Esophagus squamous epithelium (tissue), 5 donors: ENCODE measurements around the gene NAP1L4. TPM values are rescaled to one million over a fixed set of nuclear protein-coding genes. Genes with fewer than 3 reads are reported as not detected.

ENCODE experiments used
- DNase-seq: peaks from one replicate; lab custom pipeline; 2025; lab: John Stamatoyannopoulos, UW
- H3K27ac ChIP-seq, 4 donors: fragments of 200-600 bp; sonication (generic); one replicate each; pipeline ENCODE4 v1.5.1; 2016 to 2019; ENCODE audit warnings: mild to moderate bottlenecking in 1 of 4
- H3K27me3 ChIP-seq, 4 donors: fragments of 200-600 bp; sonication (generic); 1 replicate in 3 of 4; 2 replicates in 1 of 4; pipeline versions ENCODE4 v1.5.1 to v1.6.0; 2017 to 2021; ENCODE audit warnings: antibody characterized with exemption in 1 of 4
- H3K36me3 ChIP-seq, 3 donors: fragments of 200-600 bp; sonication (generic); one replicate each; pipeline ENCODE4 v1.5.1; 2016 to 2019
- H3K4me1 ChIP-seq, 3 donors: fragments of 200-600 bp; sonication (generic); one replicate each; pipeline ENCODE4 v1.5.1; 2017 to 2019
- H3K4me3 ChIP-seq, 4 donors: fragments of 200-600 bp; sonication (generic); 1 replicate in 3 of 4; 2 replicates in 1 of 4; pipeline ENCODE4 v1.5.1; 2016 to 2019; ENCODE audit warnings: mild to moderate bottlenecking in 2 of 4, moderate library complexity in 1 of 4
- H3K9me3 ChIP-seq, 3 donors: fragments of 200-600 bp; sonication (generic); one replicate each; pipeline ENCODE4 v1.5.1; 2016 to 2019
- POLR2A ChIP-seq, 4 donors: fragments of 450-650 bp; IDR thresholded peaks; one replicate each; pipeline ENCODE4 v1.6.1; 2017; ENCODE audit warnings: antibody characterized with exemption in 4 of 4, mild to moderate bottlenecking in 4 of 4, moderate library complexity in 3 of 4
- WGBS, 2 donors: methylation state at CpG; one replicate each; pipeline ENCODE4 v1.1.5; 2018; 5-methylcytosine and 5-hydroxymethylcytosine counted together
- intact Hi-C: fragments of 100-400 bp; cut with DNase I; formaldehyde crosslinking; loops from one replicate; pipeline ENCODE4 v1.15.0; 2022
- total RNA-seq, 4 donors: library from RNA; depleted of rRNA; stranded (reverse); fragments of >200 nt; gene quantifications; one replicate each; pipeline ENCODE4 v1.1.0, GENCODE V29; 2016
- TF ChIP-seq, protein P1 (sequence below), 6 experiments: fragments of 450-650 bp in 4 of 6; fragments of 200-600 bp in 2 of 6; sonication (generic) in 2 of 6; IDR thresholded peaks; one replicate each; pipeline ENCODE4 v1.5.1; 2016 to 2019; ENCODE audit warnings: antibody characterized with exemption in 6 of 6, mild to moderate bottlenecking in 4 of 6, moderate library complexity in 4 of 6
- donor health status: DM: yes; HTN: yes; CAD: no.

NAP1L4 gene
- total RNA-seq, 4 donors from 2014 or later: 108 to 140 (median 121) TPM

DNA sequence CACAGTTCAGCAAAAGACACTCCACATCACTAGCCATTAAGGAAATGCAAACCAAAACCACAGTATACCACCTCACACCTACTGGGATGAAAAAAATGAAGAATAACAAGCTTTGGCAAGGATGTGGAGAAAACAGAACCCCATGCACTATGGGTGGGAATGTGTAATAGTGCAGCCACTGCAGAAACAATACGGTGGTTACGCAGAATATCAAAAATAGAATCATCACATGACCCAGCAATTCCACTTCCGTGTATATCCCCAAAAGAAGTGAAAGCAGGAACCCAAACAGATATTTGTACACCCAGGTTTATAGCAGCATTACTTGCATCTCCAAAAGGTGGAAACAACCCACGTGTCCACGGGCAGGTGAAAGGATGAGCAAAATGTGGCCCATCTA lies 44.3 kb upstream of the NAP1L4 start:
- H3K4me3 ChIP-seq: no peak overlapping the region
- H3K36me3 ChIP-seq: peaks cover 11 to 100% (median 29%) of the 10 kb centered on the region in 3 donors
- H3K27me3 ChIP-seq: no peaks in the 10 kb centered on the region
- 62 to 76% methylated on average over 5 of the region's 5 CpGs for WGBS, 2 donors
- TF ChIP-seq POLR2A (IDR thresholded peaks at IDR 0.05): no peak
- TF ChIP-seq, protein P1, sequence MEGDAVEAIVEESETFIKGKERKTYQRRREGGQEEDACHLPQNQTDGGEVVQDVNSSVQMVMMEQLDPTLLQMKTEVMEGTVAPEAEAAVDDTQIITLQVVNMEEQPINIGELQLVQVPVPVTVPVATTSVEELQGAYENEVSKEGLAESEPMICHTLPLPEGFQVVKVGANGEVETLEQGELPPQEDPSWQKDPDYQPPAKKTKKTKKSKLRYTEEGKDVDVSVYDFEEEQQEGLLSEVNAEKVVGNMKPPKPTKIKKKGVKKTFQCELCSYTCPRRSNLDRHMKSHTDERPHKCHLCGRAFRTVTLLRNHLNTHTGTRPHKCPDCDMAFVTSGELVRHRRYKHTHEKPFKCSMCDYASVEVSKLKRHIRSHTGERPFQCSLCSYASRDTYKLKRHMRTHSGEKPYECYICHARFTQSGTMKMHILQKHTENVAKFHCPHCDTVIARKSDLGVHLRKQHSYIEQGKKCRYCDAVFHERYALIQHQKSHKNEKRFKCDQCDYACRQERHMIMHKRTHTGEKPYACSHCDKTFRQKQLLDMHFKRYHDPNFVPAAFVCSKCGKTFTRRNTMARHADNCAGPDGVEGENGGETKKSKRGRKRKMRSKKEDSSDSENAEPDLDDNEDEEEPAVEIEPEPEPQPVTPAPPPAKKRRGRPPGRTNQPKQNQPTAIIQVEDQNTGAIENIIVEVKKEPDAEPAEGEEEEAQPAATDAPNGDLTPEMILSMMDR (IDR thresholded peaks at IDR 0.05): no peak
- H3K4me1 ChIP-seq: peaks cover 8 to 16% (median 10%) of the 10 kb centered on the region in 3 donors
- peak overlapping the region in 1 of 4 donors; percentile 65 for H3K27ac ChIP-seq
- intact Hi-C loops: loop anchor here (5.0 kb wide), 1 partner anchor 56 kb away; no protein-coding TSS in a partner anchor
- no peak for DNase-seq
- H3K9me3 ChIP-seq: no peaks in the 10 kb centered on the region

DNA sequence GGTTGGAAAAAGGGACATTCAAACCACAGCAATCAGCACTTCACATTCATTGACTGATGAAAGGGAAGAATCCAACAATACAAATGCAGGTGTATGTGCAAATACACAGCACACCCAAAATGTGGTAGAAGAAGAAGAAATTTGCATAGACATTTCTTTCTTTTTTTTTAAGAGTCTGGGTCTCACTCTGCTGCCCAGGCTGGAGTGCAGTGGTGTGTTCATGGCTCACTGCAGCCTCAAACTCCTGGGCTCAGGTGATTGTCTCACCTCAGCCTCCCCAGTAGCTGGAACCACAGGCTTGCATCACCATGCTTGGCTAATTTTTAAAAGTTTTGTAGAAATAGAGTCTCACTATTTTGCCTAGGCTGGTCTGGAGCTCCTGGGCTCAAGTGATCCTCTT lies 43.2 kb upstream of the NAP1L4 start:
- Histone ChIP-seq H3K36me3 (peaks cover 11 to 100% (median 23%) of the 10 kb centered on the region in 3 donors), H3K27ac (peak overlapping the region in 1 of 4 donors; percentile 6), H3K9me3 (no peaks in the 10 kb centered on the region), H3K4me3 (no peak overlapping the region), H3K4me1 (peaks cover 8 to 21% (median 11%) of the 10 kb centered on the region in 3 donors), H3K27me3 (no peaks in the 10 kb centered on the region)
- TF ChIP-seq, protein P1 (IDR thresholded peaks at IDR 0.05): no peak
- no peak for TF ChIP-seq POLR2A (IDR thresholded peaks at IDR 0.05)
- intact Hi-C loops: loop anchor here (5.0 kb wide), 1 partner anchor 57 kb away; no protein-coding TSS in a partner anchor
- DNase-seq: no peak

DNA sequence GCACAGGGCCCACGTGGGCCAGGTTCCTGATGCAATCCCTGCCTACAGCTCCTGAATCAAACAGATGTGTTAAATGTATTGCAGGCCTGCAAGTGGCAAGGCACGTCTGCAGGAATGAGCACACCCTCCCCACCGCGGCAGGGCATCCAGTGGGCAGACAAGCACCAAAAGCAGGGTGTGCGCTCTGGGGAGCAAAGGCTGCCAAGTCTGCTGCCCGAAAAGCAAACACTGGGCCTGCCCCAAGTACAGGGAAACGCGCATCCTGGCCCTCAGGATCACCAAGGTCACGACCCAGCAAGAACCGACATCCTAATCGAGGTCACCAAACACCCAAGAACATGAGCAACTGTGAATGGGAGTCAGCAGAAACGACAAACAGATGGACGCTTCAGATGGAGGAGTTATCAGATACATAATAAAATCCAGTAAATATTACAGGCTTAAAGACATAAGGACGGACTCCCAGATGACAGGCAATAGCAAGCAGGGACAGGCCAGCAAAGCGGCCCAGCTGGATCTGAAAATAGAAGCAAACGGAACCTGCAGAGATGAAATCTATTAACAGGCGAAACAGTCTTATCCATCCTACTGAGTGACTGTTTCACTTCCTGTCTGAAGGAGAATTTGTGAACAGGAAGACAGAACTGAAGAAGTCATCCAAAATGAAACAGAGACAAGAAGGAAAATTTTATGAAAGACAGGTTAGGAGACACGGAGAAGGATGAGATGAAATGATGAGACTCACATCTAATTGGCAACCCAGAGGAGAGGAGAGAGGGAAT lies 38.4 kb upstream of the NAP1L4 start:
- no peak overlapping the region for H3K27ac ChIP-seq
- WGBS, 2 donors: 72 to 76% methylated on average over 14 of the region's 18 CpGs
- H3K9me3 ChIP-seq: no peaks in the 10 kb centered on the region
- intact Hi-C loops: no loop called here
- no peak overlapping the region for H3K4me3 ChIP-seq
- no peak for DNase-seq
- TF ChIP-seq POLR2A (IDR thresholded peaks at IDR 0.05): no peak
- TF ChIP-seq, protein P1 (IDR thresholded peaks at IDR 0.05): no peak
- H3K36me3 ChIP-seq: peaks cover 14 to 100% (median 30%) of the 10 kb centered on the region in 3 donors
- H3K4me1 ChIP-seq: peaks cover 0 to 15% (median 4%) of the 10 kb centered on the region in 3 donors
- no peaks in the 10 kb centered on the region for H3K27me3 ChIP-seq

DNA sequence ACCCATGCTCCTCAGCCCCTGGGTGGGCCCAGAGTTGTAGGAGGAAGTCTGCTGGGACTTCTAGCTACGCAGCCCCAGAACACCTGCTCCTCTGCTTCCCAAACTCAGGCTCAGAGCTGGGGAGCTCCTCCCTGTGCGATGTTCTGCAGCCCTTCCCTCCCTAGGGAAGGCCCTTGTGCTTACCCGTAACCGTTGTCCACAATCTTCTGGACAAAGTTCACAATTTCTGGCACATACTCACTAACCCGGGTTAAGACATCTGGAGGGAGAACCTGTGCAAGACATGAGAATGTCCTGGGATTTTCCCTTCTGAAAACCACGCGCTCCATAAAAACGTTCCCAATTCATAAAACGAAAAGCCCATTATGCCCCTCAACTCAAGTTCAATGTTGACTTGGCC lies 36.7 kb upstream of the NAP1L4 start:
- Histone ChIP-seq H3K4me1 (peaks cover 0 to 15% (median 4%) of the 10 kb centered on the region in 3 donors), H3K4me3 (no peak overlapping the region), H3K27me3 (no peaks in the 10 kb centered on the region), H3K9me3 (no peaks in the 10 kb centered on the region), H3K36me3 (peaks cover 13 to 98% (median 33%) of the 10 kb centered on the region in 3 donors), H3K27ac (no peak overlapping the region)
- TF ChIP-seq POLR2A (IDR thresholded peaks at IDR 0.05): no peak
- TF ChIP-seq, protein P1 (IDR thresholded peaks at IDR 0.05): no peak
- intact Hi-C loops: no loop called here
- DNase-seq: no peak
- 91 to 92% methylated on average over 6 to 9 of the region's 9 CpGs for WGBS, 2 donors

DNA sequence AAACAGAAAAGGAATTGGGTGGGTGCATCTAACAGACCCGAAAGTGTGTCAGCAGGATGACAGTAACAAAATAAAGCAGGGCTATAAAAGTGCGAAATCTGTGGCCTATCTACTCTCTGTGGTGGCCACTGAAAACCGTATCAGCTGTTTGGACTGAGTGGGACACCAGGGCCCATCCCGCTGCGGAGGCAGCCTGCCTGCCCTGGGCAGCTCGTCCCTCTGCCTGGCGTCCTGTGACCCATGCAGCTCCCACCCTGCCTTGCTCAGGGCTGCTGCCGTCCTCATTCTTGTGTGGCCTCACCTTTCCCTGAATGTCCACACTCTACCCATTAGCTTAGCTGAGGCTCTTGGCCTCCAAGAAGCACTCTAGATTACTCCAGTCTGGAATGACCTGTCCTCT lies 34.7 kb upstream of the NAP1L4 start:
- TF ChIP-seq, protein P1 (IDR thresholded peaks at IDR 0.05): no peak
- no peak for TF ChIP-seq POLR2A (IDR thresholded peaks at IDR 0.05)
- WGBS, 2 donors: 96 to 98% methylated on average over 8 of the region's 8 CpGs
- H3K9me3 ChIP-seq: no peaks in the 10 kb centered on the region
- DNase-seq: no peak
- intact Hi-C loops: no loop called here
- H3K27ac ChIP-seq: no peak overlapping the region
- H3K36me3 ChIP-seq: peaks cover 13 to 92% (median 33%) of the 10 kb centered on the region in 3 donors
- H3K4me3 ChIP-seq: no peak overlapping the region
- peaks cover 0 to 29% (median 7%) of the 10 kb centered on the region in 3 donors for H3K4me1 ChIP-seq
- H3K27me3 ChIP-seq: no peaks in the 10 kb centered on the region
